Heart right ventricle (tissue), 16 donors: ENCODE data around the gene NPAS1. TPM values are rescaled to one million over a fixed set of nuclear protein-coding genes. Genes with fewer than 3 reads are reported as not detected.
A peak's percentile ranks its signal among the peaks of the same experiment; 100 is the strongest.

Experiments
- ATAC-seq, 8 donors: fragments of 200-7000 bp; cut with Tn5 transposase; one replicate each; pipeline ENCODE4 v1.9.1; 2020; ENCODE audit warnings: mild to moderate bottlenecking in 8 of 8, moderate library complexity in 8 of 8, moderate number of reproducible peaks in 1 of 8
- DNase-seq, 2 donors: peaks; one replicate each; pipeline ENCODE4 v3.0.0-alpha.2; 2020
- H3K27ac ChIP-seq, 10 donors: fragments of 200-600 bp; sonication (generic) in 2 of 10; one replicate each; pipeline versions ENCODE4 v1.5.0 to v1.8.0; 2020 to 2022; ENCODE audit warnings: mild to moderate bottlenecking in 3 of 10
- H3K27me3 ChIP-seq, 7 donors: fragments of 200-600 bp; one replicate each; pipeline ENCODE4 v1.8.0; 2021 to 2022; ENCODE audit warnings: mild to moderate bottlenecking in 2 of 7
- H3K36me3 ChIP-seq, 9 donors: fragments of 200-600 bp; sonication (generic) in 1 of 9; one replicate each; pipeline versions ENCODE4 v1.5.0 to v1.8.0; 2020 to 2022; ENCODE audit warnings: mild to moderate bottlenecking in 2 of 9
- H3K4me1 ChIP-seq, 9 donors: fragments of 200-600 bp; sonication (generic) in 1 of 9; one replicate each; pipeline versions ENCODE4 v1.5.0 to v1.8.0; 2020 to 2022; ENCODE audit warnings: mild to moderate bottlenecking in 4 of 9
- H3K4me3 ChIP-seq, 10 donors: fragments of 200-600 bp; sonication (generic) in 2 of 10; one replicate each; pipeline versions ENCODE4 v1.5.0 to v1.8.0; 2020 to 2022; ENCODE audit warnings: mild to moderate bottlenecking in 7 of 10, moderate library complexity in 2 of 10
- H3K9me3 ChIP-seq, 11 donors: fragments of 200-600 bp in 10 of 11; sonication (generic) in 2 of 11; one replicate each; pipeline versions ENCODE4 v1.5.0 to v1.8.0; 2013 to 2022; ENCODE audit warnings: mild to moderate bottlenecking in 2 of 11, control low read depth in 1 of 11, moderate library complexity in 1 of 11
- WGBS, 2 donors: extraction: QIAGEN DNeasy Blood & Tissue Kit; methylation state at CpG; one replicate each; pipeline ENCODE4 v1.1.7; 2013; ENCODE audit warnings: inconsistent platforms in 1 of 2; 5-methylcytosine and 5-hydroxymethylcytosine counted together
- intact Hi-C, 10 donors: fragments of 100-400 bp; cut with DNase I; formaldehyde crosslinking; loops; one replicate each; pipeline versions ENCODE4 v1.11.1 to v1.14.2; 2022
- polyA plus RNA-seq, 2 donors: library from polyadenylated mRNA; stranded (reverse); fragments of 200-250 nt; gene quantifications; one replicate each; pipeline ENCODE4 v1.2.3, GENCODE V29; 2013
- total RNA-seq, 10 donors: library from RNA; stranded (reverse); fragmentation: NEBNext Ultra II Directional in 3 of 10; extraction: Animal tissue kit (Norgen Biotek cat#: 25700) in 3 of 10; gene quantifications; one replicate each; pipeline versions ENCODE4 v1.2.1 to v1.2.4, GENCODE V29; 2021 to 2023
- TF ChIP-seq, protein P1 (sequence below), 9 donors: fragments of 200-600 bp; sonication (generic) in 2 of 9; IDR thresholded peaks; one replicate each; pipeline versions ENCODE4 v1.5.0 to v1.8.0; 2021 to 2022; ENCODE audit warnings: antibody characterized with exemption in 9 of 9, mild to moderate bottlenecking in 5 of 9, moderate library complexity in 1 of 9
- donor health status: Arrhythmogenic right ventricular cardiomyopathy.
- donor health status: ischemic (EF 13 %, LVEDD 7.1; RV severe dilation, severe dysfunction).
- donor health status: healthy with polysubstance abuse.
- donor health status: DM: no; HTN: yes; CAD: no.
- donor health status: DM: no; HTN: no; CAD: no.
- donor health status: ischemic (EF 25% LVEDD 6.9; RV normal size, moderate dysfunction).
- donor health status: ischemic (EF 25% LVEDD 5.7; RV mildly dilated, moderate dysfunction).
- donor health status: healthy.
- donor health status: DM: yes; HTN: yes; CAD: no.
- donor health status: Ischemic cardiomyopathy.
- donor health status: ischemic (EF 35%, LVEDD 5.7; RV mildly dilated, moderate dysfunction).
- donor health status: nonischemic (EF 11% LVEDD 7.7; RV severe dilation, severe dysfunction).
- donor health status: DM: yes; HTN: yes; CAD: no.
- donor health status: PGD.
- donor health status: ischemic (EF 29% LVEDD 5.4; RV normal size, mild dysfunction).
- donor health status: nonischemic (EF 23%, LVEDD 6.1; RV moderate dilation, normal function).

The NPAS1 gene
- total and polyA plus RNA-seq, 12 donors = 0.17 to 1.3 (median 0.40) TPM; not detected in 2

DNA sequence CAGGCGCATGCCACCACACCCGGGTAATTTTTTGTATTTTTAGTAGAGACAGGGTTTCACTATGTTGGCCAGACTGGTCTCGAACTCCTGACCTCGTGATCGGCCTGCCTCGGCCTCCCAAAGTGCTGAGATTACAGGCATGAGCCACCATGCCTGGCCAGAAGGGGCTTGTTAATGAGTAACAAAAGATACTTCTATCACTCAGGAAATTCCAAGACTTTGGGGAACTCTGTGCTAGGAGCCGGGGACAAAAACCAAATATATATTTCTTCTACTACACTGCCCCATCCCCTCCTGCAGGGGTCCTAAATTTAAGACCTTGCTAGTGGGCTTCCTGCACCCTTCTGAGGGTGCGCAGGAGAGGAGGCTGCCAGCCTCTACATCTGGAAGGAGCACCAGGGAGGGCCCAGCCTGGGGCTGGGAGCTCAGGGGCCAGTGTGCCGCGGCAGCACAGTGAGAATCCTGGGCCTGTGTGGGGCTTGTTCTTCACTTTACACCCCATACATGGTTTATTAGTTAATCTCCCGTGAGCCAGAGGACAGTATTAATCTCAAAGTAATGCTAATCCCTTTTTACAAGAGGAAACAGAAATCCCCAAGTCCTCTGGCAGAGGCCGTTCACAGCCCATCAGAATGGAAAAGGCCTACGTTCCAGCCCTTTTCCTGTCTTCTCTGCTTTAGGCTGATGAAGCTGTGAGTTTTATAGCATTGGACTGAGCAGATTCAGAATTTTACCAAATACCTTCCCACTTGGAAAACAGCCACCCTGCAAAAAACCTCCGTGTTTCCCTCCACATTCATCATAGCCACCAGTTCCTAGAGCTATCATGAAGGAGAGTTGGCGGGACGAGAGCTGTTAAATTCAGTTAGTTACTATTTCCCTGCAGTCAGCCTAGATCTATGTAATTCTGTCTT, 44.4 kb upstream of the NPAS1 start:
- TF ChIP-seq, protein P1, sequence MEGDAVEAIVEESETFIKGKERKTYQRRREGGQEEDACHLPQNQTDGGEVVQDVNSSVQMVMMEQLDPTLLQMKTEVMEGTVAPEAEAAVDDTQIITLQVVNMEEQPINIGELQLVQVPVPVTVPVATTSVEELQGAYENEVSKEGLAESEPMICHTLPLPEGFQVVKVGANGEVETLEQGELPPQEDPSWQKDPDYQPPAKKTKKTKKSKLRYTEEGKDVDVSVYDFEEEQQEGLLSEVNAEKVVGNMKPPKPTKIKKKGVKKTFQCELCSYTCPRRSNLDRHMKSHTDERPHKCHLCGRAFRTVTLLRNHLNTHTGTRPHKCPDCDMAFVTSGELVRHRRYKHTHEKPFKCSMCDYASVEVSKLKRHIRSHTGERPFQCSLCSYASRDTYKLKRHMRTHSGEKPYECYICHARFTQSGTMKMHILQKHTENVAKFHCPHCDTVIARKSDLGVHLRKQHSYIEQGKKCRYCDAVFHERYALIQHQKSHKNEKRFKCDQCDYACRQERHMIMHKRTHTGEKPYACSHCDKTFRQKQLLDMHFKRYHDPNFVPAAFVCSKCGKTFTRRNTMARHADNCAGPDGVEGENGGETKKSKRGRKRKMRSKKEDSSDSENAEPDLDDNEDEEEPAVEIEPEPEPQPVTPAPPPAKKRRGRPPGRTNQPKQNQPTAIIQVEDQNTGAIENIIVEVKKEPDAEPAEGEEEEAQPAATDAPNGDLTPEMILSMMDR (IDR thresholded peaks at IDR 0.05) = no peak
- Histone ChIP-seq H3K4me1 (peaks cover 25 to 87% (median 68%) of the 10 kb centered on the region in 9 donors), H3K27me3 (no peaks in the 10 kb centered on the region), H3K4me3 (no peak overlapping the region), H3K36me3 (peaks cover 0 to 1% (median 0%) of the 10 kb centered on the region in 9 donors), H3K9me3 (no peaks in the 10 kb centered on the region), H3K27ac (peak overlapping the region; percentile 47 to 96 (median 86))
- intact Hi-C loops = loop anchor here in 4 of 10 donors (5.0 kb wide), 2 partner anchors 38 to 113 kb away; partner anchors contain the start of gene ARHGAP35 (in 3 of the 4)
- WGBS, 2 donors = 61 to 67% methylated on average over 16 of the region's 16 CpGs
- DNase-seq (no peak), ATAC-seq (no peak)

DNA sequence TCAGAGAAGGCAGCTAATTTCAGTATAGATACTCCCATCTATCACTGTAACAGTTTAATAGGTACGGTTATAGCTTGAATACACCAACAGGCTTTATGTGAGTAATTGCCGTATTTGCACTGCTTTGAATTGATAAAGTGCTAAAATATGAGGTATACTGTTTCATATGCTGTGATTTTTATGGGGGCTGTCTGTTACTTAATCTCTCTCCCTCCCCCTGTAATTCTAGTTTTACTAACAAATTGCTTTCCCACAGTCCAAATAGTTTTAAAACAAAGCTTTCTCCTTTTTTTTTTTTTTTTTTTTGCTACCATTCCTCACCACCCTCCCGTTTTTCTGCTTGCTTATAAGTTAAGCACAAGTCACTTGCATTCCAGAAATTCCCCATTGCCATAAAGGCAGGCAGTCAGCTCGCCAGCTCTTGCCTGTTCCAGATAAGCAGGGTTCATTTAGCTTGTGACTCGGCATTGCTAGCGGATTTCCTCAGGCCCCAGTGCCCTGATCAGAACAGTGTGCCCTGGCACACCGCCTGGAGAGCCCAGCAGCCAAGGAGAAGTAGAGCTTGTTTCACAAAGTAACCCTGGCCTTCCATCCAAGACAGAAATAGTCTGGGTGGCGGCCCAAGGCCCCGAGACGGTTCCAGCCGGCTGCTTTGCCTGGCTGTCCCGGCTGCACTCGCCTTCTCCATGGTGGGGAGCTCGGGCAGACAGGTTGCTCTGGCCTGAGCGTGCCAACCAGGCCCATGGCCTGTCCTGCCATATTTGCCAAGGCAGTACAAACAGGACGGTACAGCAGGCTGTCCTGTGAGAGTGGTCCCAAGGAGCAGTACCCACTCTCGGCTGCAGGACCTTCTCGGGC, 43.5 kb upstream of the NPAS1 start:
- Histone ChIP-seq H3K36me3 (no peaks in the 10 kb centered on the region), H3K4me3 (peak overlapping the region in 1 of 10 donors; percentile 7), H3K9me3 (no peaks in the 10 kb centered on the region), H3K4me1 (peaks cover 25 to 88% (median 72%) of the 10 kb centered on the region in 9 donors), H3K27ac (peak overlapping the region; percentile 68 to 96 (median 86)), H3K27me3 (no peaks in the 10 kb centered on the region)
- DNase-seq (peak; percentile 90 to 94), ATAC-seq (peak; percentile 84 to 94 (median 90))
- TF ChIP-seq, protein P1 (IDR thresholded peaks at IDR 0.05) = no peak
- WGBS, 2 donors = 24 to 27% methylated on average over 18 of the region's 18 CpGs
- intact Hi-C loops = loop anchor here in 4 of 10 donors (5.0 kb wide), 2 partner anchors 39 to 114 kb away; partner anchors contain the start of gene ARHGAP35 (in 3 of the 4)

DNA sequence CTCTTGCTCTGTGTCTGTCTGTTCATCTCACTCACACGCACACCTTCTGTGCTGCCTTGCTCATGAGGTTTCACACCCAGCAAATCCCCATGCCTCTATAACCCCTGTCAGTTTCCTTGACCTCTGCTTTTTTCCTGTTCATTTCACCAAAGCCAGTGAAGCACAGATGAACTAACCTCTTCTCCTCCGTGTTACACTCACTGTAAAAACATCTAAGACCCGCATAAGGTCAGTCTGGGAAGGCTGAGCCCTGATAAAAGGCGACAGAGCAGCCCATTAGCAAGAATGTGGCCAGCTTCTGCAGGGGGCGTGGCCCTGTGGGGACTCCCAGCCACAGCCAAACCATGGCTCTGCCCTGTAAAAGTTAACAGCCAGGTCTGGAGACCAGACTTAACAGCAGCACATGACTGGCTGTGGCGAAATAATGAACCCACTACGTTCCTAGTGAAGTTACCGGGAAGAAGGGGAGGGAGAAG, 42.8 kb upstream of the NPAS1 start:
- TF ChIP-seq, protein P1 (IDR thresholded peaks at IDR 0.05) = no peak
- WGBS, 2 donors = 29 to 30% methylated on average over 8 of the region's 8 CpGs
- peak; percentile 14 to 72 (median 46) for ATAC-seq
- H3K27me3 ChIP-seq = no peaks in the 10 kb centered on the region
- H3K27ac ChIP-seq = peak overlapping the region; percentile 57 to 96 (median 86)
- DNase-seq = no peak
- intact Hi-C loops = loop anchor here in 4 of 10 donors (5.0 kb wide), 2 partner anchors 40 to 115 kb away; partner anchors contain the start of gene ARHGAP35 (in 3 of the 4)
- no peak overlapping the region for H3K4me3 ChIP-seq
- H3K36me3 ChIP-seq = no peaks in the 10 kb centered on the region
- H3K9me3 ChIP-seq = no peaks in the 10 kb centered on the region
- peaks cover 27 to 88% (median 75%) of the 10 kb centered on the region in 9 donors for H3K4me1 ChIP-seq
